ENCODE results near the gene DUSP16.

DUSP16 gene

GRCh38 chr12:12433203-12433731 is 129.4 kb downstream of the DUSP16 start:
- Histone ChIP-seq H3K36me3 (replicated peaks; ENCODE audit: insufficient read depth, low read length) (no peaks in the 10 kb centered on the region), H3K9ac (ENCODE audit: low read length) (no peak overlapping the region), H3K27me3 (replicated peaks; ENCODE audit: insufficient read depth, low read length) (no peaks in the 10 kb centered on the region), H3F3A (ENCODE audit: insufficient read depth, low read length) (no peaks in the 10 kb centered on the region), H3K79me2 (ENCODE audit: low read length) (no peaks in the 10 kb centered on the region), H3K4me2 (ENCODE audit: low read depth, low read length) (no peak overlapping the region), H3K4me3 (ENCODE audit: low read length) (no peak overlapping the region), H3K4me1 (ENCODE audit: low read length) (no peaks in the 10 kb centered on the region), H3K9me2 (replicated peaks; ENCODE audit: insufficient read depth, low read length) (no peaks in the 10 kb centered on the region), H3K27ac (ENCODE audit: low read length) (no peak overlapping the region), H4K20me1 (ENCODE audit: insufficient read depth, low read length) (no peaks in the 10 kb centered on the region), H2AFZ (ENCODE audit: low read length) (no peak overlapping the region), H3K9me3 (replicated peaks; ENCODE audit: insufficient read depth, low read length) (no peaks in the 10 kb centered on the region)
- DNase-seq = no peak
- TF ChIP-seq, protein P1, sequence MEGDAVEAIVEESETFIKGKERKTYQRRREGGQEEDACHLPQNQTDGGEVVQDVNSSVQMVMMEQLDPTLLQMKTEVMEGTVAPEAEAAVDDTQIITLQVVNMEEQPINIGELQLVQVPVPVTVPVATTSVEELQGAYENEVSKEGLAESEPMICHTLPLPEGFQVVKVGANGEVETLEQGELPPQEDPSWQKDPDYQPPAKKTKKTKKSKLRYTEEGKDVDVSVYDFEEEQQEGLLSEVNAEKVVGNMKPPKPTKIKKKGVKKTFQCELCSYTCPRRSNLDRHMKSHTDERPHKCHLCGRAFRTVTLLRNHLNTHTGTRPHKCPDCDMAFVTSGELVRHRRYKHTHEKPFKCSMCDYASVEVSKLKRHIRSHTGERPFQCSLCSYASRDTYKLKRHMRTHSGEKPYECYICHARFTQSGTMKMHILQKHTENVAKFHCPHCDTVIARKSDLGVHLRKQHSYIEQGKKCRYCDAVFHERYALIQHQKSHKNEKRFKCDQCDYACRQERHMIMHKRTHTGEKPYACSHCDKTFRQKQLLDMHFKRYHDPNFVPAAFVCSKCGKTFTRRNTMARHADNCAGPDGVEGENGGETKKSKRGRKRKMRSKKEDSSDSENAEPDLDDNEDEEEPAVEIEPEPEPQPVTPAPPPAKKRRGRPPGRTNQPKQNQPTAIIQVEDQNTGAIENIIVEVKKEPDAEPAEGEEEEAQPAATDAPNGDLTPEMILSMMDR (IDR thresholded peaks at IDR 0.05; ENCODE audit: low read length) = no peak
- TF ChIP-seq EZH2 (optimal IDR thresholded peaks at IDR 0.05; ENCODE audit: low read depth, low read length) (no peak), EZH2phosphoT487 (IDR thresholded peaks at IDR 0.05; ENCODE audit: low read length) (no peak)

DNA sequence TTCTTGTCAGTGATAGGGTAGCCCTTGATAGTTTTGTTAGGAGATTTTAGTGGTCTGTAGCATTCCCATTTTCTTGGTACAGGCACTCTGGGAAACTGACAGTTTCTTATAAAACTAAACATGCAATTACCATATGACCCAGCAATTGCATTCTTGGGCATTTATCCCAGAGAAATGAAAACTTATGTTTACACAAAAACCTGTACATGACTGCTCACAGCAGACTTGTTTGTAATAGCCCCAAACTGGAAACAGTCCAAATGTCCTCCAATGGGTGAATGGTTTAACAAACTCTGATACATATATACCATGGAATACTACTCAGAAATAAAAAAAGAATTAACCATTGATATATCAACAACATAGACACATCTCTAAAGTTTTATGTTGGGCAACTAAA is 130.3 kb downstream of the DUSP16 start:
- no peaks in the 10 kb centered on the region for H3K27me3 ChIP-seq (replicated peaks; ENCODE audit: insufficient read depth, low read length)
- H3K9me2 ChIP-seq (replicated peaks; ENCODE audit: insufficient read depth, low read length) = no peaks in the 10 kb centered on the region
- H3K79me2 ChIP-seq (ENCODE audit: low read length) = no peaks in the 10 kb centered on the region
- H3K9ac ChIP-seq (ENCODE audit: low read length) = no peak overlapping the region
- H3F3A ChIP-seq (ENCODE audit: insufficient read depth, low read length) = no peaks in the 10 kb centered on the region
- no peak overlapping the region for H3K27ac ChIP-seq (ENCODE audit: low read length)
- H3K9me3 ChIP-seq (replicated peaks; ENCODE audit: insufficient read depth, low read length) = no peaks in the 10 kb centered on the region
- no peak for DNase-seq
- H4K20me1 ChIP-seq (ENCODE audit: insufficient read depth, low read length) = no peaks in the 10 kb centered on the region
- no peak for TF ChIP-seq EZH2 (optimal IDR thresholded peaks at IDR 0.05; ENCODE audit: low read depth, low read length)
- TF ChIP-seq, protein P1 (IDR thresholded peaks at IDR 0.05; ENCODE audit: low read length) = no peak
- no peak for TF ChIP-seq EZH2phosphoT487 (IDR thresholded peaks at IDR 0.05; ENCODE audit: low read length)
- H3K4me1 ChIP-seq (ENCODE audit: low read length) = no peaks in the 10 kb centered on the region
- no peak overlapping the region for H3K4me2 ChIP-seq (ENCODE audit: low read depth, low read length)
- no peaks in the 10 kb centered on the region for H3K36me3 ChIP-seq (replicated peaks; ENCODE audit: insufficient read depth, low read length)
- H2AFZ ChIP-seq (ENCODE audit: low read length) = no peak overlapping the region
- H3K4me3 ChIP-seq (ENCODE audit: low read length) = no peak overlapping the region

GRCh38 chr12:12428961-12429657 is 133.6 kb downstream of the DUSP16 start:
- H3F3A ChIP-seq (ENCODE audit: insufficient read depth, low read length) = no peaks in the 10 kb centered on the region
- H3K9me3 ChIP-seq (replicated peaks; ENCODE audit: insufficient read depth, low read length) = no peaks in the 10 kb centered on the region
- no peak overlapping the region for H3K9ac ChIP-seq (ENCODE audit: low read length)
- no peaks in the 10 kb centered on the region for H3K36me3 ChIP-seq (replicated peaks; ENCODE audit: insufficient read depth, low read length)
- H3K27me3 ChIP-seq (replicated peaks; ENCODE audit: insufficient read depth, low read length) = no peaks in the 10 kb centered on the region
- H4K20me1 ChIP-seq (ENCODE audit: insufficient read depth, low read length) = no peaks in the 10 kb centered on the region
- 0 out of 2 replicates have a peak, but pooled peaks cover 3% of the 10 kb centered on the region for H3K79me2 ChIP-seq (ENCODE audit: low read length)
- no peaks in the 10 kb centered on the region for H3K9me2 ChIP-seq (replicated peaks; ENCODE audit: insufficient read depth, low read length)
- H3K4me3 ChIP-seq (ENCODE audit: low read length) = no peak overlapping the region
- DNase-seq = no peak
- TF ChIP-seq, protein P1 (IDR thresholded peaks at IDR 0.05; ENCODE audit: low read length) = no peak
- TF ChIP-seq EZH2phosphoT487 (IDR thresholded peaks at IDR 0.05; ENCODE audit: low read length) = no peak
- no peak for TF ChIP-seq EZH2 (optimal IDR thresholded peaks at IDR 0.05; ENCODE audit: low read depth, low read length)
- H3K27ac ChIP-seq (ENCODE audit: low read length) = no peak overlapping the region
- no peak overlapping the region for H3K4me2 ChIP-seq (ENCODE audit: low read depth, low read length)
- H3K4me1 ChIP-seq (ENCODE audit: low read length) = no peaks in the 10 kb centered on the region
- no peak overlapping the region for H2AFZ ChIP-seq (ENCODE audit: low read length)

All from MM.1S (cell line).